ENCODE data around the gene CCDC12.
A peak's percentile ranks its signal among the peaks of the same experiment; 100 is the strongest.

CCDC12 gene

DNA sequence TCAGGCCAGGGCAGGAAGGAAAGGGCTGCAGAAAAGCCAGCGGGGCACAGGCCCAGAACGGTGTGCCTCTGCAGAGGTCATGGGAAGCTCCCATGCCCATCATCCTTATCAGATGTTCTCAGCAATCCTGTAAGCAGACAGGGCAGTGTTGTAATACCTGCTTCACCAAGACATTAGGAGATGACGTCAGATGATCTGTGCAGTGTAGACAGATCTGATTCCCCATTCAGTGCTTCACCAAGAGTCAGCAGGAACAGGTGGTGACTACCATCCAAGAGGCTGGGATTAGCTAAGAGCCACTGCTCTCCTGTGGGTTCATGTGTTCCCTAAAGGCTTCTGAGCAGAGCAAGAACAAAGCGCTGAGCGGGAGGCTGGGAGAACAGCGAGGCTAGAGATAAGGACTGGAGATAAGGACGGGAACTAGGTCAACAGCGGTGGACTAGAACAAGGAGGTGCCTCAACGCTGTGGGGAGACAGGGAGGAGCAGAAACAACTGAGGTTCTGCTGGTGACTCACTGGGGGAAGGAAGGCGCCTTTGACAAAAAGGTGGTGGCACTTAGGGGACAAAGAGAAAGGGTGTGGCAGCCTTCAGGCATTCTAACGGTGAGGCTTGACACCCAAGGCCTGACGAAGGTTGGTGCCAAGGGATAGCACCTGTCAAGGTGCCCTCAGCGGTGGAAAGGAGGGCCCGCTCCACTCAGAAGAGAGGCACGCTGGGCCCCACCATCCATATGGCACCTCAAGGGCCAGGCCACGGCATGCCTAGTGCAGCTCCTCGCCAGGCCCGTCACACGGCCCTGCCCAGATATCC, 28.4 kb downstream of the CCDC12 start:
- no peak for TF ChIP-seq RARB (CRISPR knock-in tag; IDR thresholded peaks at IDR 0.05)
- no peak for TF ChIP-seq ZNF70 (CRISPR knock-in tag; IDR thresholded peaks at IDR 0.05)
- no peak for TF ChIP-seq ZNF565 (CRISPR knock-in tag; conservative IDR thresholded peaks at IDR 0.05; ENCODE audit: low read depth)
- TF ChIP-seq, protein P1, sequence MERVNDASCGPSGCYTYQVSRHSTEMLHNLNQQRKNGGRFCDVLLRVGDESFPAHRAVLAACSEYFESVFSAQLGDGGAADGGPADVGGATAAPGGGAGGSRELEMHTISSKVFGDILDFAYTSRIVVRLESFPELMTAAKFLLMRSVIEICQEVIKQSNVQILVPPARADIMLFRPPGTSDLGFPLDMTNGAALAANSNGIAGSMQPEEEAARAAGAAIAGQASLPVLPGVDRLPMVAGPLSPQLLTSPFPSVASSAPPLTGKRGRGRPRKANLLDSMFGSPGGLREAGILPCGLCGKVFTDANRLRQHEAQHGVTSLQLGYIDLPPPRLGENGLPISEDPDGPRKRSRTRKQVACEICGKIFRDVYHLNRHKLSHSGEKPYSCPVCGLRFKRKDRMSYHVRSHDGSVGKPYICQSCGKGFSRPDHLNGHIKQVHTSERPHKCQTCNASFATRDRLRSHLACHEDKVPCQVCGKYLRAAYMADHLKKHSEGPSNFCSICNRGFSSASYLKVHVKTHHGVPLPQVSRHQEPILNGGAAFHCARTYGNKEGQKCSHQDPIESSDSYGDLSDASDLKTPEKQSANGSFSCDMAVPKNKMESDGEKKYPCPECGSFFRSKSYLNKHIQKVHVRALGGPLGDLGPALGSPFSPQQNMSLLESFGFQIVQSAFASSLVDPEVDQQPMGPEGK (CRISPR knock-in tag; IDR thresholded peaks at IDR 0.05; ENCODE audit: borderline replicate concordance), result no peak
- no peak for TF ChIP-seq GLIS3 (CRISPR knock-in tag; IDR thresholded peaks at IDR 0.05)

DNA sequence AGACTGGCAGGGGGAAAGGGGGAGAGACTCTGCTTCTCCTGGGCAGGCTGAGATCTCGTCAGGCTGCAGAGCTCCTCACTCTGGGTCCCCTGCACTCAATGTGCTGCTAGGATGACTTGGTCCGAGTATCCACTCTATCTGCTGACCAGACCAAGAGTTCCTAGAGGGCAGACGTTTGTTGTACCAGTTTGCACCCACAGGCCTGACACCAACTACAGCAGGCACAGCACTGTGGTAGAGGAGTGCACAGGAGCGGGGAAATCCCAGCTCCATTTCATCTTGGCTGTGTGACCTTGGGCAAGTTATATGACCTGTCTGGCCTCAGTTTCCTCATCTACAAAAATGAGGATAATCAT, 29.0 kb downstream of the CCDC12 start:
- ATAC-seq, result peak; percentile 55; the same call in 2 of the 3 replicates
- TF ChIP-seq ZNF565 (CRISPR knock-in tag; conservative IDR thresholded peaks at IDR 0.05; ENCODE audit: low read depth), result no peak
- TF ChIP-seq ZNF8 (CRISPR knock-in tag; IDR thresholded peaks at IDR 0.05), result no peak
- no peak for TF ChIP-seq PPARA (CRISPR knock-in tag; IDR thresholded peaks at IDR 0.05; ENCODE audit: borderline replicate concordance)
- no peak for TF ChIP-seq OSR1 (CRISPR knock-in tag; IDR thresholded peaks at IDR 0.05)

More for the DNA sequence above, 28.4 kb downstream of the CCDC12 start:
- peak; percentile 43 for ATAC-seq

DNA sequence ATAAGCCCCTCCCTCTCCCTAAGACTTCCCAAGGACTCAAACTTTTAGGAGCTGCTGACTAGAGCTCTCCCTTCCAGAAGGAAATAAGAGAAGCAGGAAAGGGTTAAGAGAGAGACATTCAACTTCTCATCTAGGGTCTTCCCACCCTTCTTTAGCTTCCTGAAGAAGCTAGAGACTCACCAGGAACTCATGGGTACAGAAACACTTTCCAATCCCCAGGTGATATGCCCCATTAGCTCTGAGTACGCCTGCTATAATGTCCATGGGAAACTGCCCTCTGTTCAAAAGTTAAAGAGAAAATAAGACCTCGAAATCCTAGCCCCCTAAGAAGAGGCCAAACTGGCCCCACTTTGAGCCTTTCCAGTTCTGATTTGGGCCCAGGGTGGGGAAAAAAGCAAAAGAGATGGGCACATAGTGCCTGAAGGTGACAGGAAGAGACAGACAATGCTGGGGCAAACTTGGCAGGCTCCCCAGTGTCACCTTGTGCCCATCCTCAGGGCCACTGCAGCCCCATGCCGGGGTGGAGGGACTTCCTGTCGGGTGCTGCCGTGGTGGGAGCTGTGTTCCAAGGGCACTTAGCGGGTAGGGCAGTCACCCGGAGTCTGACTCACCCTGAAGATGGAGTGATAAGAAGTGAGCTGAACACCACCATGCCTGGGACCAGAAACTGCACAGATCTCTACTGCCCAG, 29.5 kb downstream of the CCDC12 start:
- ATAC-seq, result peak; percentile 90
- 0 out of 2 replicates have a peak, but pooled peaks have one; percentile 17 for TF ChIP-seq TCF4 (CRISPR knock-in tag; IDR thresholded peaks at IDR 0.05; ENCODE audit: borderline replicate concordance)
- TF ChIP-seq ESRRG (CRISPR knock-in tag; IDR thresholded peaks at IDR 0.05), result no peak
- no peak for TF ChIP-seq ZNF565 (CRISPR knock-in tag; conservative IDR thresholded peaks at IDR 0.05; ENCODE audit: low read depth)
- TF ChIP-seq ISL1 (CRISPR knock-in tag; IDR thresholded peaks at IDR 0.05), result peak; percentile 37; the same call in 1 of the 2 replicates
- TF ChIP-seq GLIS3 (CRISPR knock-in tag; IDR thresholded peaks at IDR 0.05), result no peak
- TF ChIP-seq RARB (CRISPR knock-in tag; IDR thresholded peaks at IDR 0.05), result no peak
- no peak for TF ChIP-seq ZFP3 (CRISPR knock-in tag; IDR thresholded peaks at IDR 0.05)
- TF ChIP-seq ARNTL (CRISPR knock-in tag; IDR thresholded peaks at IDR 0.05; ENCODE audit: borderline replicate concordance, low read depth), result no peak
- TF ChIP-seq CSDC2 (CRISPR knock-in tag; IDR thresholded peaks at IDR 0.05), result no peak
- no peak for TF ChIP-seq OSR1 (CRISPR knock-in tag; IDR thresholded peaks at IDR 0.05)
- no peak for TF ChIP-seq TOX (CRISPR knock-in tag; IDR thresholded peaks at IDR 0.05; ENCODE audit: borderline replicate concordance)
- TF ChIP-seq ZNF70 (CRISPR knock-in tag; IDR thresholded peaks at IDR 0.05), result no peak

DNA sequence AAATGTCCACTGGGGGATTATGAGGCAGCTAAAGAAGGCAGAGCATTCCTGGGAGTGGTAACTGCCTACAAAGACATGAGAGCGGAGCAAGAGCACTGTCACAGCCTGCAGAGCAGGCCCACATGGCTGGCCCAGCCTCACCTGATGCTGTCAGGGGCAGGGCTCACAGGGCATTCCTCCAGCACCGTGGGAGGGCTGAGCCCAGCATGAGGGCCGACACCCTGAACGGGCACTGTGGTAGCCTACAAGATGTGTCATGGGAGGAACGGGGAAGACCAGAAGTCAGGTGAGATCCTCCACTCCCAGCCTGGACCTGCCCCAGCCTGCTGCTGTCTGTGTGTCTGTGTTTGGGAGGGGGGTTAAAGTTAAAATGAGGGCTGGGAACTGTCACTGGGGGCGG, 30.1 kb downstream of the CCDC12 start:
- TF ChIP-seq ESRRG (CRISPR knock-in tag; IDR thresholded peaks at IDR 0.05), result no peak
- no peak for TF ChIP-seq ZNF70 (CRISPR knock-in tag; IDR thresholded peaks at IDR 0.05)
- TF ChIP-seq CSDC2 (CRISPR knock-in tag; IDR thresholded peaks at IDR 0.05), result no peak
- TF ChIP-seq SNAI2 (CRISPR knock-in tag; IDR thresholded peaks at IDR 0.05), result no peak
- TF ChIP-seq ZFP30 (CRISPR knock-in tag; IDR thresholded peaks at IDR 0.05), result no peak
- TF ChIP-seq TOX (CRISPR knock-in tag; IDR thresholded peaks at IDR 0.05; ENCODE audit: borderline replicate concordance), result no peak
- TF ChIP-seq ZC3H10 (CRISPR knock-in tag; IDR thresholded peaks at IDR 0.05), result no peak
- no peak for TF ChIP-seq TCF4 (CRISPR knock-in tag; IDR thresholded peaks at IDR 0.05; ENCODE audit: borderline replicate concordance)
- TF ChIP-seq PPARA (CRISPR knock-in tag; IDR thresholded peaks at IDR 0.05; ENCODE audit: borderline replicate concordance), result no peak
- TF ChIP-seq, protein P2, sequence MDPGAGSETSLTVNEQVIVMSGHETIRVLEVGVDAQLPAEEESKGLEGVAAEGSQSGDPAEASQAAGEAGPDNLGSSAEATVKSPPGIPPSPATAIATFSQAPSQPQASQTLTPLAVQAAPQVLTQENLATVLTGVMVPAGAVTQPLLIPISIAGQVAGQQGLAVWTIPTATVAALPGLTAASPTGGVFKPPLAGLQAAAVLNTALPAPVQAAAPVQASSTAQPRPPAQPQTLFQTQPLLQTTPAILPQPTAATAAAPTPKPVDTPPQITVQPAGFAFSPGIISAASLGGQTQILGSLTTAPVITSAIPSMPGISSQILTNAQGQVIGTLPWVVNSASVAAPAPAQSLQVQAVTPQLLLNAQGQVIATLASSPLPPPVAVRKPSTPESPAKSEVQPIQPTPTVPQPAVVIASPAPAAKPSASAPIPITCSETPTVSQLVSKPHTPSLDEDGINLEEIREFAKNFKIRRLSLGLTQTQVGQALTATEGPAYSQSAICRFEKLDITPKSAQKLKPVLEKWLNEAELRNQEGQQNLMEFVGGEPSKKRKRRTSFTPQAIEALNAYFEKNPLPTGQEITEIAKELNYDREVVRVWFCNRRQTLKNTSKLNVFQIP (CRISPR knock-in tag; IDR thresholded peaks at IDR 0.05; ENCODE audit: borderline replicate concordance, low read depth), result no peak
- TF ChIP-seq RARB (CRISPR knock-in tag; IDR thresholded peaks at IDR 0.05), result no peak
- TF ChIP-seq, protein P1 (CRISPR knock-in tag; IDR thresholded peaks at IDR 0.05; ENCODE audit: borderline replicate concordance), result no peak
- TF ChIP-seq, protein P3, sequence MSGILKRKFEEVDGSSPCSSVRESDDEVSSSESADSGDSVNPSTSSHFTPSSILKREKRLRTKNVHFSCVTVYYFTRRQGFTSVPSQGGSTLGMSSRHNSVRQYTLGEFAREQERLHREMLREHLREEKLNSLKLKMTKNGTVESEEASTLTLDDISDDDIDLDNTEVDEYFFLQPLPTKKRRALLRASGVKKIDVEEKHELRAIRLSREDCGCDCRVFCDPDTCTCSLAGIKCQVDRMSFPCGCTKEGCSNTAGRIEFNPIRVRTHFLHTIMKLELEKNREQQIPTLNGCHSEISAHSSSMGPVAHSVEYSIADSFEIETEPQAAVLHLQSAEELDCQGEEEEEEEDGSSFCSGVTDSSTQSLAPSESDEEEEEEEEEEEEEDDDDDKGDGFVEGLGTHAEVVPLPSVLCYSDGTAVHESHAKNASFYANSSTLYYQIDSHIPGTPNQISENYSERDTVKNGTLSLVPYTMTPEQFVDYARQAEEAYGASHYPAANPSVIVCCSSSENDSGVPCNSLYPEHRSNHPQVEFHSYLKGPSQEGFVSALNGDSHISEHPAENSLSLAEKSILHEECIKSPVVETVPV (CRISPR knock-in tag; IDR thresholded peaks at IDR 0.05), result no peak
- TF ChIP-seq ISL1 (CRISPR knock-in tag; IDR thresholded peaks at IDR 0.05), result no peak
- no peak for TF ChIP-seq ZNF565 (CRISPR knock-in tag; conservative IDR thresholded peaks at IDR 0.05; ENCODE audit: low read depth)
- no peak for TF ChIP-seq OSR1 (CRISPR knock-in tag; IDR thresholded peaks at IDR 0.05)
- TF ChIP-seq ZFP3 (CRISPR knock-in tag; IDR thresholded peaks at IDR 0.05), result no peak
- no peak for TF ChIP-seq ZNF8 (CRISPR knock-in tag; IDR thresholded peaks at IDR 0.05)
- no peak for TF ChIP-seq ARNTL (CRISPR knock-in tag; IDR thresholded peaks at IDR 0.05; ENCODE audit: borderline replicate concordance, low read depth)
- ATAC-seq, result no peak

Measured in SK-N-SH treated with all-trans-retinoic acid at 6 μM for 48 hours (cell line).